HEK293 (cell line): Measurements from ENCODE around the gene AMIGO1.

Experiments used
- GFI1B ChIP-seq: fragments of 450-650 bp; formaldehyde crosslinking; IDR thresholded peaks from 2 replicates; pipeline ENCODE4 v1.5.1; 2016; ENCODE audit warnings: missing biosample characterization, missing genetic modification characterization
- GLIS1 ChIP-seq: fragments of 450-650 bp; formaldehyde crosslinking; IDR thresholded peaks from 2 replicates; pipeline ENCODE4 v1.5.1; 2016; ENCODE audit warnings: missing biosample characterization, missing genetic modification characterization
- HOXA7 ChIP-seq: sonication (generic); formaldehyde crosslinking; IDR thresholded peaks from 2 replicates; pipeline ENCODE4 v1.8.1; 2022; ENCODE audit warnings: missing genetic modification reagents, borderline replicate concordance
- KLF10 ChIP-seq: fragments of 450-650 bp; IDR thresholded peaks from 2 replicates; pipeline ENCODE4 v1.5.1; 2018; ENCODE audit warnings: missing biosample characterization, mild to moderate bottlenecking, missing genetic modification characterization
- SCRT2 ChIP-seq: fragments of 450-650 bp; formaldehyde crosslinking; IDR thresholded peaks from 2 replicates; pipeline ENCODE4 v1.5.1; 2016; ENCODE audit warnings: missing biosample characterization, missing genetic modification characterization
- SETDB1 ChIP-seq: IDR thresholded peaks from one replicate; pipeline ENCODE4 v1.6.1; 2017; ENCODE audit warnings: mild to moderate bottlenecking, low read length, moderate library complexity, mixed read lengths; ENCODE audit not compliant: insufficient read length
- TRIM28 ChIP-seq: IDR thresholded peaks from 2 replicates; pipeline ENCODE4 v1.6.1; 2011; ENCODE audit warnings: low read length, control low read depth, borderline replicate concordance
- YY2 ChIP-seq: fragments of 450-650 bp; formaldehyde crosslinking; IDR thresholded peaks from 2 replicates; pipeline ENCODE4 v1.5.1; 2016; ENCODE audit warnings: missing biosample characterization, missing genetic modification characterization
- ZBTB1 ChIP-seq: fragments of 450-650 bp; formaldehyde crosslinking; IDR thresholded peaks from 2 replicates; pipeline ENCODE4 v1.5.1; 2016; ENCODE audit warnings: missing biosample characterization, missing genetic modification characterization
- ZBTB7A ChIP-seq: fragments of 450-650 bp; formaldehyde crosslinking; IDR thresholded peaks from 2 replicates; pipeline ENCODE4 v1.5.1; 2016; ENCODE audit warnings: low read depth, missing biosample characterization, missing genetic modification characterization
- ZFP41 ChIP-seq: fragments of 450-650 bp; formaldehyde crosslinking; IDR thresholded peaks from 2 replicates; pipeline ENCODE4 v1.5.1; 2016; ENCODE audit warnings: missing biosample characterization, missing genetic modification characterization, borderline replicate concordance
- ZNF112 ChIP-seq: fragments of 450-650 bp; formaldehyde crosslinking; IDR thresholded peaks from 2 replicates; pipeline ENCODE4 v1.5.0; 2017; ENCODE audit warnings: missing biosample characterization, missing genetic modification characterization
- ZNF114 ChIP-seq: fragments of 450-650 bp; formaldehyde crosslinking; IDR thresholded peaks from 2 replicates; pipeline ENCODE4 v1.5.0; 2017; ENCODE audit warnings: missing biosample characterization, missing genetic modification characterization
- ZNF121 ChIP-seq: fragments of 450-650 bp; formaldehyde crosslinking; IDR thresholded peaks from 2 replicates; pipeline ENCODE4 v1.5.1; 2016; ENCODE audit warnings: missing biosample characterization, missing genetic modification characterization
- ZNF155 ChIP-seq: fragments of 450-650 bp; formaldehyde crosslinking; IDR thresholded peaks from 2 replicates; pipeline ENCODE4 v1.5.1; 2016; ENCODE audit warnings: missing biosample characterization, missing genetic modification characterization
- ZNF157 ChIP-seq: fragments of 450-650 bp; formaldehyde crosslinking; IDR thresholded peaks from 2 replicates; pipeline ENCODE4 v1.5.1; 2016; ENCODE audit warnings: missing biosample characterization, missing genetic modification characterization
- ZNF174 ChIP-seq: fragments of 450-650 bp; formaldehyde crosslinking; IDR thresholded peaks from 2 replicates; pipeline ENCODE4 v1.5.0; 2017; ENCODE audit warnings: missing biosample characterization, mild to moderate bottlenecking, missing genetic modification characterization
- ZNF211 ChIP-seq: fragments of 450-650 bp; formaldehyde crosslinking; IDR thresholded peaks from 2 replicates; pipeline ENCODE4 v1.5.1; 2016; ENCODE audit warnings: low read depth, missing biosample characterization, missing genetic modification characterization
- ZNF223 ChIP-seq: fragments of 450-650 bp; formaldehyde crosslinking; IDR thresholded peaks from 2 replicates; pipeline ENCODE4 v1.5.1; 2016; ENCODE audit warnings: missing biosample characterization, missing genetic modification characterization
- ZNF24 ChIP-seq: fragments of 450-650 bp; formaldehyde crosslinking; IDR thresholded peaks from 2 replicates; pipeline ENCODE4 v1.5.1; 2016; ENCODE audit warnings: missing biosample characterization, missing genetic modification characterization
- ZNF37A ChIP-seq: fragments of 450-650 bp; IDR thresholded peaks from 2 replicates; pipeline ENCODE4 v1.5.1; 2018; ENCODE audit warnings: missing biosample characterization, missing genetic modification characterization
- ZNF394 ChIP-seq: fragments of 450-650 bp; formaldehyde crosslinking; IDR thresholded peaks from 2 replicates; pipeline ENCODE4 v1.5.1; 2016; ENCODE audit warnings: missing biosample characterization, missing genetic modification characterization, mild to moderate bottlenecking, moderate library complexity, borderline replicate concordance
- ZNF423 ChIP-seq: fragments of 450-650 bp; formaldehyde crosslinking; IDR thresholded peaks from 2 replicates; pipeline ENCODE4 v1.5.1; 2016; ENCODE audit warnings: missing biosample characterization, missing genetic modification characterization
- ZNF48 ChIP-seq: fragments of 450-650 bp; formaldehyde crosslinking; IDR thresholded peaks from 2 replicates; pipeline ENCODE4 v1.5.1; 2016; ENCODE audit warnings: missing biosample characterization, missing genetic modification characterization
- ZNF560 ChIP-seq: fragments of 450-650 bp; formaldehyde crosslinking; IDR thresholded peaks from 2 replicates; pipeline ENCODE4 v1.5.1; 2017; ENCODE audit warnings: missing biosample characterization, missing genetic modification characterization, borderline replicate concordance
- ZNF658 ChIP-seq: fragments of 450-650 bp; formaldehyde crosslinking; IDR thresholded peaks from 2 replicates; pipeline ENCODE4; 2016; ENCODE audit warnings: missing biosample characterization, missing genetic modification characterization
- ZNF701 ChIP-seq: fragments of 450-650 bp; formaldehyde crosslinking; IDR thresholded peaks from 2 replicates; pipeline ENCODE4 v1.5.1; 2016; ENCODE audit warnings: missing biosample characterization, missing genetic modification characterization
- ZNF785 ChIP-seq: fragments of 450-650 bp; formaldehyde crosslinking; IDR thresholded peaks from 2 replicates; pipeline ENCODE4 v1.5.1; 2016; ENCODE audit warnings: missing biosample characterization, missing genetic modification characterization
- ZNF792 ChIP-seq: fragments of 450-650 bp; formaldehyde crosslinking; IDR thresholded peaks from 2 replicates; pipeline ENCODE4 v1.5.1; 2016; ENCODE audit warnings: missing biosample characterization, missing genetic modification characterization
- ZNF837 ChIP-seq: fragments of 450-650 bp; formaldehyde crosslinking; IDR thresholded peaks from 2 replicates; pipeline ENCODE4 v1.5.1; 2016; ENCODE audit warnings: missing biosample characterization, missing genetic modification characterization
- TF ChIP-seq, protein P1 (sequence below): fragments of 450-650 bp; formaldehyde crosslinking; IDR thresholded peaks from 2 replicates; pipeline ENCODE4 v1.5.1; 2016; ENCODE audit warnings: missing biosample characterization, missing genetic modification characterization
- TF ChIP-seq, protein P2 (sequence below): fragments of 450-650 bp; formaldehyde crosslinking; optimal IDR thresholded peaks from 2 replicates; pipeline ENCODE3; 2016; ENCODE audit warnings: missing biosample characterization, mild to moderate bottlenecking, missing genetic modification characterization
- TF ChIP-seq, protein P3 (sequence below): fragments of 450-650 bp; formaldehyde crosslinking; IDR thresholded peaks from 2 replicates; pipeline ENCODE4 v1.5.1; 2016; ENCODE audit warnings: missing biosample characterization, missing genetic modification characterization
- TF ChIP-seq, protein P4 (sequence below): fragments of 450-650 bp; formaldehyde crosslinking; IDR thresholded peaks from 2 replicates; pipeline ENCODE4 v1.5.1; 2017; ENCODE audit warnings: missing biosample characterization, mild to moderate bottlenecking, missing genetic modification characterization, moderate library complexity
- TF ChIP-seq, protein P5 (sequence below): fragments of 450-650 bp; formaldehyde crosslinking; IDR thresholded peaks from 2 replicates; pipeline ENCODE4 v1.5.1; 2016; ENCODE audit warnings: missing biosample characterization, missing genetic modification characterization
- TF ChIP-seq, protein P6 (sequence below): fragments of 450-650 bp; formaldehyde crosslinking; IDR thresholded peaks from 2 replicates; pipeline ENCODE4 v1.5.1; 2016; ENCODE audit warnings: missing biosample characterization, missing genetic modification characterization

Gene AMIGO1

DNA sequence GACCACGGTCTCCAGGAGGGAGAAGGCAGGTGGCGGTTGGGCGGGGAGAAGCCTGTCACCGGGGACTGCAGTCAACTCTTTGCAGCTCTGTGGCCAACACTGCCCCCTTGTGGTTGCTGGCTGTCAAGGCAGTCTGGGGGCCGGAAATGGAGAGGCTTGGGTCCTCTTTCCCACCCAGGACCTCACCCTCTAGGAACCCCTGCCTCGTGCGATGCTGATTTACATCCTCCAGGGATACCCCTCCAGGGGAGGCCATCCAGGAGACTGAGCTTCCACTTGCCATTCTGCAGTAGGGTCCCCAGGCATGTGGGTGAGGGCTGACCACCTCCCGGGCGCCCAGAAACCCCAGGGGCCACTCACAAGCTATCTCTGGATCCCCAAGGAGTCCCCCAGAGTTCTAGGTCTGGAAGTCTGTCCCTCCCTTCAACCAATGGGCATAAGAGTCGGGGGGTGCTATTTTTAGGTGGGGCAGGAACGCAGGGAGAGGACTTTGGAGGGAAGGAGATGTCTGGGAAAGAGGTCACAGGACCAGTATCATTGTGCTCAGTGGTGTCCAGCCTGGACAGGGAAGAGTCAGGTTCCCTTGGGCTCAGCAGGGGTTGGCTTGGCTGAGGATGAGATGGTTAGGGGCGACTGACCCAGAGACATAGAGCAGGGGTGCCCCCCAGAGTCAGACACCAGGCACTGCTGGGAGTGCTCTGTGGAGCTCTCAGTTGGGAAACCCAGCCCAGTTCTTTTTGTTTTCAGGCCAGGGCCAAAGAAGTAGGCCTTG lies 23.0 kb upstream of the AMIGO1 start (continued):
- TF ChIP-seq, protein P1, sequence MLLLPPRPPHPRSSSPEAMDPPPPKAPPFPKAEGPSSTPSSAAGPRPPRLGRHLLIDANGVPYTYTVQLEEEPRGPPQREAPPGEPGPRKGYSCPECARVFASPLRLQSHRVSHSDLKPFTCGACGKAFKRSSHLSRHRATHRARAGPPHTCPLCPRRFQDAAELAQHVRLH (tag by site-specific recombination): no peak
- TF ChIP-seq SCRT2 (tag by site-specific recombination) (no peak), GFI1B (tag by site-specific recombination) (no peak), HOXA7 (CRISPR knock-in tag) (no peak), ZNF174 (tag by site-specific recombination) (no peak), GLIS1 (tag by site-specific recombination) (peak; percentile 64), ZBTB7A (tag by site-specific recombination) (no peak), SETDB1 (no peak), ZNF24 (no peak), ZNF37A (no peak), ZNF423 (tag by site-specific recombination) (no peak), ZNF223 (tag by site-specific recombination) (no peak), ZNF112 (no peak), ZNF560 (tag by site-specific recombination) (no peak), ZBTB1 (tag by site-specific recombination) (no peak), ZNF155 (tag by site-specific recombination) (no peak), ZNF157 (tag by site-specific recombination) (no peak), ZNF211 (tag by site-specific recombination) (no peak), ZNF701 (tag by site-specific recombination) (no peak), ZNF48 (tag by site-specific recombination) (no peak), ZNF114 (tag by site-specific recombination) (no peak), ZNF785 (tag by site-specific recombination) (no peak), ZNF394 (peak; percentile 30; the same call in 1 of the 2 replicates), ZNF658 (no peak), ZFP41 (tag by site-specific recombination) (no peak), YY2 (tag by site-specific recombination) (no peak), TRIM28 (no peak), KLF10 (tag by site-specific recombination) (no peak), ZNF792 (tag by site-specific recombination) (no peak), ZNF121 (no peak), ZNF837 (tag by site-specific recombination) (no peak)
- TF ChIP-seq, protein P2, sequence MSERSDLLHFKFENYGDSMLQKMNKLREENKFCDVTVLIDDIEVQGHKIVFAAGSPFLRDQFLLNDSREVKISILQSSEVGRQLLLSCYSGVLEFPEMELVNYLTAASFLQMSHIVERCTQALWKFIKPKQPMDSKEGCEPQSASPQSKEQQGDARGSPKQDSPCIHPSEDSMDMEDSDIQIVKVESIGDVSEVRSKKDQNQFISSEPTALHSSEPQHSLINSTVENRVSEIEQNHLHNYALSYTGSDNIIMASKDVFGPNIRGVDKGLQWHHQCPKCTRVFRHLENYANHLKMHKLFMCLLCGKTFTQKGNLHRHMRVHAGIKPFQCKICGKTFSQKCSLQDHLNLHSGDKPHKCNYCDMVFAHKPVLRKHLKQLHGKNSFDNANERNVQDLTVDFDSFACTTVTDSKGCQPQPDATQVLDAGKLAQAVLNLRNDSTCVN (tag by site-specific recombination): no peak
- TF ChIP-seq, protein P3, sequence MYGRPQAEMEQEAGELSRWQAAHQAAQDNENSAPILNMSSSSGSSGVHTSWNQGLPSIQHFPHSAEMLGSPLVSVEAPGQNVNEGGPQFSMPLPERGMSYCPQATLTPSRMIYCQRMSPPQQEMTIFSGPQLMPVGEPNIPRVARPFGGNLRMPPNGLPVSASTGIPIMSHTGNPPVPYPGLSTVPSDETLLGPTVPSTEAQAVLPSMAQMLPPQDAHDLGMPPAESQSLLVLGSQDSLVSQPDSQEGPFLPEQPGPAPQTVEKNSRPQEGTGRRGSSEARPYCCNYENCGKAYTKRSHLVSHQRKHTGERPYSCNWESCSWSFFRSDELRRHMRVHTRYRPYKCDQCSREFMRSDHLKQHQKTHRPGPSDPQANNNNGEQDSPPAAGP: 0 out of 2 replicates have a peak, but pooled peaks have one; percentile 34
- TF ChIP-seq, protein P4, sequence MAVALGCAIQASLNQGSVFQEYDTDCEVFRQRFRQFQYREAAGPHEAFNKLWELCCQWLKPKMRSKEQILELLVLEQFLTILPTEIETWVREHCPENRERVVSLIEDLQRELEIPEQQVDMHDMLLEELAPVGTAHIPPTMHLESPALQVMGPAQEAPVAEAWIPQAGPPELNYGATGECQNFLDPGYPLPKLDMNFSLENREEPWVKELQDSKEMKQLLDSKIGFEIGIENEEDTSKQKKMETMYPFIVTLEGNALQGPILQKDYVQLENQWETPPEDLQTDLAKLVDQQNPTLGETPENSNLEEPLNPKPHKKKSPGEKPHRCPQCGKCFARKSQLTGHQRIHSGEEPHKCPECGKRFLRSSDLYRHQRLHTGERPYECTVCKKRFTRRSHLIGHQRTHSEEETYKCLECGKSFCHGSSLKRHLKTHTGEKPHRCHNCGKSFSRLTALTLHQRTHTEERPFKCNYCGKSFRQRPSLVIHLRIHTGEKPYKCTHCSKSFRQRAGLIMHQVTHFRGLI: peak; percentile 82
- TF ChIP-seq, protein P5, sequence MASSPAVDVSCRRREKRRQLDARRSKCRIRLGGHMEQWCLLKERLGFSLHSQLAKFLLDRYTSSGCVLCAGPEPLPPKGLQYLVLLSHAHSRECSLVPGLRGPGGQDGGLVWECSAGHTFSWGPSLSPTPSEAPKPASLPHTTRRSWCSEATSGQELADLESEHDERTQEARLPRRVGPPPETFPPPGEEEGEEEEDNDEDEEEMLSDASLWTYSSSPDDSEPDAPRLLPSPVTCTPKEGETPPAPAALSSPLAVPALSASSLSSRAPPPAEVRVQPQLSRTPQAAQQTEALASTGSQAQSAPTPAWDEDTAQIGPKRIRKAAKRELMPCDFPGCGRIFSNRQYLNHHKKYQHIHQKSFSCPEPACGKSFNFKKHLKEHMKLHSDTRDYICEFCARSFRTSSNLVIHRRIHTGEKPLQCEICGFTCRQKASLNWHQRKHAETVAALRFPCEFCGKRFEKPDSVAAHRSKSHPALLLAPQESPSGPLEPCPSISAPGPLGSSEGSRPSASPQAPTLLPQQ: no peak
- TF ChIP-seq, protein P6, sequence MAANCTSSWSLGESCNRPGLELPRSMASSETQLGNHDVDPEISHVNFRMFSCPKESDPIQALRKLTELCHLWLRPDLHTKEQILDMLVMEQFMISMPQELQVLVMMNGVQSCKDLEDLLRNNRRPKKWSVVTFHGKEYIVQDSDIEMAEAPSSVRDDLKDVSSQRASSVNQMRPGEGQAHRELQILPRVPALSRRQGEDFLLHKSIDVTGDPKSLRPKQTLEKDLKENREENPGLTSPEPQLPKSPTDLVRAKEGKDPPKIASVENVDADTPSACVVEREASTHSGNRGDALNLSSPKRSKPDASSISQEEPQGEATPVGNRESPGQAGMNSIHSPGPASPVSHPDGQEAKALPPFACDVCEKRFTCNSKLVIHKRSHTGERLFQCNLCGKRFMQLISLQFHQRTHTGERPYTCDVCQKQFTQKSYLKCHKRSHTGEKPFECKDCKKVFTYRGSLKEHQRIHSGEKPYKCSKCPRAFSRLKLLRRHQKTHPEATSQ: no peak
